ENCODE results near the gene C6orf62.
"Not testable (repeated sequence)": the region's sequence is repeated elsewhere in the genome, so short reads cannot be mapped to it uniquely, and the experiment has no call there.

Gene C6orf62

GRCh38 chr6:24742216-24742738 lies 23.3 kb upstream of the C6orf62 start:
- no peak for TF ChIP-seq CTCF (IDR thresholded peaks at IDR 0.05; ENCODE audit: low read depth, low read length)
- in situ Hi-C loops (cut with HindIII; ENCODE audit: low sequenced_read_pairs): no loop called here
- H3K4me3 ChIP-seq (ENCODE audit: low read depth, low read length): no peak overlapping the region
- DNase-seq (ENCODE audit: low read depth, low spot score): peak; percentile 28

GRCh38 chr6:24740861-24741260 lies 21.9 kb upstream of the C6orf62 start:
- in situ Hi-C loops (cut with HindIII; ENCODE audit: low sequenced_read_pairs): no loop called here
- peak; percentile 41 for DNase-seq (ENCODE audit: low read depth, low spot score)
- H3K4me3 ChIP-seq (ENCODE audit: low read depth, low read length): no peak overlapping the region
- no peak for TF ChIP-seq CTCF (IDR thresholded peaks at IDR 0.05; ENCODE audit: low read depth, low read length)

GRCh38 chr6:24738741-24739140 lies 19.8 kb upstream of the C6orf62 start:
- DNase-seq (ENCODE audit: low read depth, low spot score): no peak
- TF ChIP-seq CTCF (IDR thresholded peaks at IDR 0.05; ENCODE audit: low read depth, low read length): no peak
- in situ Hi-C loops (cut with HindIII; ENCODE audit: low sequenced_read_pairs): no loop called here
- no peak overlapping the region for H3K4me3 ChIP-seq (ENCODE audit: low read depth, low read length)

DNA sequence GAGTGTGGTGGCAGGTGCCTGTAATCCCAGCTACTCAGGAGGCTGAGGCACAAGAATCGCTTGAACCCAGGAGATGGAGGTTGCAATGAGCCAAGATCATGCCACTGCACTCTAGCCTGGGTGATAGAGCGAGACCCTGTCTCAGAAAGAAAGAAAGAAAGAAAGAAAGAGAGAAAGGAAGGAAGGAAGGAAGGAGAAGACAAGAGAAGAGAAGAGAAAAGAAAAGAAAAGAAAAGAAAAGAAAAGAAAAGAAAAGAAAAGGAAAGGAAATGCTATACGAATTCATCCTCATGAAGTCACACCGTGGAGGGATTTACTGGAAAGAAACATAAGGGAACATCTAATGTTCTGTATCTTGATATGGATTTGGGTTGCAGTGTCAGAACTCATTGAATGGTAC lies 15.8 kb upstream of the C6orf62 start:
- in situ Hi-C loops (cut with HindIII; ENCODE audit: low sequenced_read_pairs); H3K4me3 ChIP-seq (ENCODE audit: low read depth, low read length); DNase-seq (ENCODE audit: low read depth, low spot score): not testable (repeated sequence)

GRCh38 chr6:24734166-24734565 lies 15.2 kb upstream of the C6orf62 start:
- no peak for TF ChIP-seq CTCF (IDR thresholded peaks at IDR 0.05; ENCODE audit: low read depth, low read length)
- H3K4me3 ChIP-seq (ENCODE audit: low read depth, low read length): no peak overlapping the region
- no peak for DNase-seq (ENCODE audit: low read depth, low spot score)
- in situ Hi-C loops (cut with HindIII; ENCODE audit: low sequenced_read_pairs): no loop called here

GRCh38 chr6:24731456-24732134 lies 12.6 kb upstream of the C6orf62 start:
- in situ Hi-C loops (cut with HindIII; ENCODE audit: low sequenced_read_pairs); DNase-seq (ENCODE audit: low read depth, low spot score); H3K4me3 ChIP-seq (ENCODE audit: low read depth, low read length): not testable (repeated sequence)

DNA sequence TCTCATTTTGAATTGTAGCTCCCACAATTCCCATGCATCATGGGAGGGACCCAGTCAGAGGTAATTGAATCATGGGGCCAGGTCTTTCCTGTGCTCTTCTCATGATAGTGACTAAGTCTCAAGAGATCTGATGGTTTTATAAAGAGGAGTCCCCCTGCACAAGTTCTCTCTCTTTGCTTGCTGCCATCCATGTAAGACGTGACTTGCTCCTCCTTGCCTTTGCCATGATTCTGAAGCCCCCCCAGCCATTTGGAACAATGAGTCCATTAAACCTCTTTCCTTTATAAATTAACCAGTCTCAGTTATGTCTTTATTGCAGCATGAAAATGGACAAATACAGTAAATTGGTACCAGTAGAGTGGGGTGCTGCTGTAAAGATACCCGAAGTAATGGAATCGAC lies 11.7 kb upstream of the C6orf62 start:
- in situ Hi-C loops (cut with HindIII; ENCODE audit: low sequenced_read_pairs); H3K4me3 ChIP-seq (ENCODE audit: low read depth, low read length): not testable (repeated sequence)

DNA sequence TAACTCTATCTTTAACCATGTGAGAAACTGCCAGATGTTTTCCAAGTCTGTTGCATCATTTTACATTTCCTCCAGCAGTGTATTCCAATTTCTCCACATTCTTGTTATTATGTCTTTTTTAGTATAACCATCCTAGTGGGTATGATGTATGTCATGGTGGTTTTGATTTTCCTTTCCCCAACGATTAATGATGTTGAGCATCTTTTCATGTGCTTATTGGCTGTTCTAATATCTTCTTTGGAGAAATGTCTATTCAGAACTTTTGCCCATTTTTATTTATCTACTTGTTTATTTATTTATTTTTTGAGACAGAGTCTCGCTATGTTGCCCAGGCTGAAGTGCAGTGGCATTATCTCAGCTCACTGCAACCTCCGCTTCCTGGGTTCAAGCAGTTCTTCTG lies 4.3 kb upstream of the C6orf62 start:
- in situ Hi-C loops (cut with HindIII; ENCODE audit: low sequenced_read_pairs): no loop called here
- no peak overlapping the region for H3K4me3 ChIP-seq (ENCODE audit: low read depth, low read length)
- TF ChIP-seq CTCF (IDR thresholded peaks at IDR 0.05; ENCODE audit: low read depth, low read length): no peak
- DNase-seq (ENCODE audit: low read depth, low spot score): no peak

More for the DNA sequence above, 11.7 kb upstream of the C6orf62 start:
- DNase-seq (ENCODE audit: low read depth, low spot score): not testable (repeated sequence)

Data from astrocyte of the spinal cord (primary cell).